WTC11 (cell line): ENCODE measurements around the gene EYA2. TPM values are rescaled to one million over a fixed set of nuclear protein-coding genes. Genes with fewer than 3 reads are reported as not detected.

Experiments
- ATAC-seq: fragments of 200-7000 bp; cut with Tn5 transposase; 2 replicates; pipeline ENCODE4 v1.10.0; 2021; ENCODE audit warnings: mild to moderate bottlenecking, moderate library complexity
- CTCF ChIA-PET: fragments of 300-600 bp; sonication (Branson Sonifier 250); formaldehyde crosslinking; loops from one replicate; lab custom pipeline; 2021; ENCODE audit warnings: antibody characterized with exemption; lab: Charles Lee
- POLR2A ChIA-PET: fragments of 350-600 bp; sonication (Branson Sonifier 250); formaldehyde crosslinking; loops from one replicate; lab custom pipeline; 2021; ENCODE audit warnings: antibody characterized with exemption; lab: Charles Lee
- DNase-seq: peaks from one replicate; pipeline ENCODE4 v3.0.0; 2021; ENCODE audit warnings: low spot score
- H3K27ac Mint-ChIP-seq: 2 replicates; pipeline ENCODE4 v1.8.0; 2021; ENCODE audit warnings: mixed read lengths
- H3K27me3 Mint-ChIP-seq: 2 replicates; pipeline ENCODE4 v1.8.0; 2021; ENCODE audit warnings: low read depth, mild to moderate bottlenecking, moderate library complexity, mixed read lengths
- H3K36me3 Mint-ChIP-seq: 2 replicates; pipeline ENCODE4 v1.8.0; 2021; ENCODE audit warnings: mixed read lengths
- H3K4me1 Mint-ChIP-seq: 2 replicates; pipeline ENCODE4 v1.8.0; 2022; ENCODE audit warnings: mixed read lengths
- H3K4me3 Mint-ChIP-seq: 2 replicates; pipeline ENCODE4 v1.8.0; 2021; ENCODE audit warnings: mild to moderate bottlenecking, moderate library complexity, mixed read lengths
- H3K9me3 Mint-ChIP-seq: 2 replicates; pipeline ENCODE4 v1.8.0; 2021; ENCODE audit warnings: mixed read lengths
- CDX4 ChIP-seq: fragments of 250-450 bp; sonication (Bioruptor Pico); IDR thresholded peaks from 2 replicates; pipeline ENCODE4 v1.9.0; 2021; ENCODE audit warnings: moderate library complexity, mild to moderate bottlenecking, inconsistent platforms, borderline replicate concordance
- CREB1 ChIP-seq: sonication (generic); formaldehyde crosslinking; IDR thresholded peaks from 2 replicates; pipeline ENCODE4 v1.8.0; 2023; ENCODE audit warnings: mild to moderate bottlenecking, missing genetic modification reagents
- CREM ChIP-seq: sonication (generic); formaldehyde crosslinking; IDR thresholded peaks from 2 replicates; pipeline ENCODE4 v1.8.1; 2022; ENCODE audit warnings: mild to moderate bottlenecking, missing genetic modification reagents, moderate library complexity
- GRHL2 ChIP-seq: fragments of 250-450 bp; sonication (Bioruptor Pico); IDR thresholded peaks from 2 replicates; pipeline ENCODE4 v1.8.0; 2022; ENCODE audit warnings: mild to moderate bottlenecking, moderate library complexity; ENCODE audit not compliant: insufficient replicate concordance, severe bottlenecking
- JAZF1 ChIP-seq: fragments of 250-450 bp; sonication (Bioruptor Pico); IDR thresholded peaks from 2 replicates; pipeline ENCODE4 v1.9.0; 2021; ENCODE audit warnings: moderate library complexity, mild to moderate bottlenecking, inconsistent platforms
- KAT7 ChIP-seq: sonication (generic); formaldehyde crosslinking; IDR thresholded peaks from 2 replicates; pipeline ENCODE4 v1.8.1; 2023; ENCODE audit warnings: missing genetic modification reagents, mild to moderate bottlenecking, borderline replicate concordance
- MYBL2 ChIP-seq: sonication (generic); formaldehyde crosslinking; IDR thresholded peaks from 2 replicates; pipeline ENCODE4 v1.8.1; 2023; ENCODE audit warnings: mild to moderate bottlenecking, moderate library complexity, missing genetic modification reagents
- NFE2L1 ChIP-seq: sonication (generic); formaldehyde crosslinking; IDR thresholded peaks from 2 replicates; pipeline ENCODE4 v1.8.1; 2023; ENCODE audit warnings: missing genetic modification reagents
- NR2C2 ChIP-seq: sonication (generic); formaldehyde crosslinking; IDR thresholded peaks from 2 replicates; pipeline ENCODE4 v1.8.0; 2022; ENCODE audit warnings: mild to moderate bottlenecking, missing genetic modification reagents
- PRRX2 ChIP-seq: fragments of 250-450 bp; sonication (Bioruptor Pico); IDR thresholded peaks from 2 replicates; pipeline ENCODE4 v1.8.0; 2021; ENCODE audit warnings: mild to moderate bottlenecking
- SMAD3 ChIP-seq: sonication (generic); formaldehyde crosslinking; IDR thresholded peaks from 2 replicates; pipeline ENCODE4 v1.8.0; 2022; ENCODE audit warnings: missing genetic modification reagents, mild to moderate bottlenecking, borderline replicate concordance
- SP1 ChIP-seq: sonication (generic); formaldehyde crosslinking; conservative IDR thresholded peaks from 2 replicates; pipeline ENCODE4 v1.8.1; 2022; ENCODE audit warnings: missing genetic modification reagents
- TP53 ChIP-seq: sonication (generic); formaldehyde crosslinking; IDR thresholded peaks from 2 replicates; pipeline ENCODE4 v1.8.1; 2023; ENCODE audit warnings: mild to moderate bottlenecking, missing genetic modification reagents
- USF2 ChIP-seq: sonication (generic); formaldehyde crosslinking; IDR thresholded peaks from 2 replicates; pipeline ENCODE4 v1.8.1; 2023; ENCODE audit warnings: mild to moderate bottlenecking, missing genetic modification reagents, moderate library complexity
- ZNF219 ChIP-seq: sonication (generic); formaldehyde crosslinking; IDR thresholded peaks from 2 replicates; pipeline ENCODE4 v1.8.0; 2023; ENCODE audit warnings: missing genetic modification reagents, mild to moderate bottlenecking, borderline replicate concordance
- ZNF425 ChIP-seq: fragments of 250-450 bp; sonication (Bioruptor Pico); conservative IDR thresholded peaks from 2 replicates; pipeline ENCODE4 v1.9.0; 2021; ENCODE audit warnings: mild to moderate bottlenecking
- total RNA-seq: library from RNA; stranded (reverse); gene quantifications from 3 replicates; pipeline ENCODE4 v1.2.3, GENCODE V29; 2021
- TF ChIP-seq, protein P1 (sequence below): sonication (generic); formaldehyde crosslinking; IDR thresholded peaks from 2 replicates; pipeline ENCODE4 v1.8.1; 2023; ENCODE audit warnings: mild to moderate bottlenecking, moderate library complexity, missing genetic modification reagents
- TF ChIP-seq, protein P2 (sequence below): fragments of 250-450 bp; sonication (Bioruptor Pico); IDR thresholded peaks from 2 replicates; pipeline ENCODE4 v1.9.0; 2021; ENCODE audit warnings: mild to moderate bottlenecking
- TF ChIP-seq, protein P3 (sequence below): sonication (generic); formaldehyde crosslinking; IDR thresholded peaks from 2 replicates; pipeline ENCODE4 v1.8.1; 2022; ENCODE audit warnings: missing genetic modification reagents, borderline replicate concordance
- TF ChIP-seq, protein P4 (sequence below): sonication (generic); formaldehyde crosslinking; IDR thresholded peaks from 2 replicates; pipeline ENCODE4 v1.8.0; 2022; ENCODE audit warnings: mild to moderate bottlenecking, missing genetic modification reagents

The EYA2 gene
- total RNA-seq, 1 experiment from 2014 or later, result 1.5 TPM

DNA sequence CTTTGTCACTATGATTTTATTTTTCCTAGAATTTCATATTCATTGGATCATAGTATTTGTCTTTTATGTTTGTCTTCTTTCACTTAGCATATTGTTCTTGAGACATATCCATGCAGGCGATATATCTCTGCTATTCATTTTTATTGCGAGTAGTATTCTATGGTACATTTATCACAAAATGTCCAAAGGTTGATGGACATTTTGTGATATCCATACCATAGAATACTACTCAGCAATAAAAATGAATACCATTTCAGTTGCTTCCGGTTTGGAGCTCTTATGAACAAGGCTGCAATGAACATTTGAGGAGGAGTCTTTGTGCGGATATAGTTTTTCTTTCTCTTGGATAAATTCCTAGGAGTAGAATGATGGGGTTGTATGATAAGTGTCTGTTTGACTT is 28.8 kb upstream of the EYA2 start (continued):
- TF ChIP-seq SP1 (no peak), TP53 (CRISPR knock-in tag) (no peak)

- ChIA-PET CTCF (interaction anchor here (1.6 kb wide), 1 partner anchor 24 kb away, joined by 4 read pairs; no protein-coding TSS in a partner anchor), POLR2A (no interaction called here)
- no peak overlapping the region for H3K27ac Mint-ChIP-seq
- ATAC-seq, result no peak
- peaks cover 4% of the 10 kb centered on the region for H3K36me3 Mint-ChIP-seq
- peaks cover 23% of the 10 kb centered on the region for H3K9me3 Mint-ChIP-seq
- no peak overlapping the region for H3K4me3 Mint-ChIP-seq
- H3K4me1 Mint-ChIP-seq, result peaks cover 13% of the 10 kb centered on the region
- peaks cover 3% of the 10 kb centered on the region; the same call in 1 of the 2 replicates for H3K27me3 Mint-ChIP-seq
- no peak for DNase-seq
- no peak for TF ChIP-seq PRRX2 (CRISPR knock-in tag)
Observed at GRCh38 chr20:46870041-46870440, 24.6 kb upstream of the EYA2 start.

GRCh38 chr20:46872328-46873211 is 22.1 kb upstream of the EYA2 start:
- ATAC-seq (no peak), DNase-seq (no peak)
- Mint-ChIP-seq H3K4me3 (no peak overlapping the region), H3K36me3 (peaks cover 4% of the 10 kb centered on the region), H3K27me3 (peaks cover 3% of the 10 kb centered on the region; the same call in 1 of the 2 replicates), H3K4me1 (peaks cover 12% of the 10 kb centered on the region), H3K27ac (no peak overlapping the region), H3K9me3 (peaks cover 26% of the 10 kb centered on the region)
- POLR2A ChIA-PET, result interaction anchor here (1.0 kb wide), 1 partner anchor 8 kb away, joined by 3 read pairs; no protein-coding TSS in a partner anchor
- CTCF ChIA-PET, result no interaction called here
- no peak for TF ChIP-seq ZNF219 (CRISPR knock-in tag)
- TF ChIP-seq, protein P1, sequence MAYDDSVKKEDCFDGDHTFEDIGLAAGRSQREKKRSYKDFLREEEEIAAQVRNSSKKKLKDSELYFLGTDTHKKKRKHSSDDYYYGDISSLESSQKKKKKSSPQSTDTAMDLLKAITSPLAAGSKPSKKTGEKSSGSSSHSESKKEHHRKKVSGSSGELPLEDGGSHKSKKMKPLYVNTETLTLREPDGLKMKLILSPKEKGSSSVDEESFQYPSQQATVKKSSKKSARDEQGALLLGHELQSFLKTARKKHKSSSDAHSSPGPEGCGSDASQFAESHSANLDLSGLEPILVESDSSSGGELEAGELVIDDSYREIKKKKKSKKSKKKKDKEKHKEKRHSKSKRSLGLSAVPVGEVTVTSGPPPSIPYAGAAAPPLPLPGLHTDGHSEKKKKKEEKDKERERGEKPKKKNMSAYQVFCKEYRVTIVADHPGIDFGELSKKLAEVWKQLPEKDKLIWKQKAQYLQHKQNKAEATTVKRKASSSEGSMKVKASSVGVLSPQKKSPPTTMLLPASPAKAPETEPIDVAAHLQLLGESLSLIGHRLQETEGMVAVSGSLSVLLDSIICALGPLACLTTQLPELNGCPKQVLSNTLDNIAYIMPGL, result no peak
- TF ChIP-seq CDX4 (CRISPR knock-in tag), result no peak
- TF ChIP-seq JAZF1 (CRISPR knock-in tag), result no peak
- TF ChIP-seq MYBL2 (CRISPR knock-in tag), result no peak
- no peak for TF ChIP-seq CREM
- TF ChIP-seq, protein P2, sequence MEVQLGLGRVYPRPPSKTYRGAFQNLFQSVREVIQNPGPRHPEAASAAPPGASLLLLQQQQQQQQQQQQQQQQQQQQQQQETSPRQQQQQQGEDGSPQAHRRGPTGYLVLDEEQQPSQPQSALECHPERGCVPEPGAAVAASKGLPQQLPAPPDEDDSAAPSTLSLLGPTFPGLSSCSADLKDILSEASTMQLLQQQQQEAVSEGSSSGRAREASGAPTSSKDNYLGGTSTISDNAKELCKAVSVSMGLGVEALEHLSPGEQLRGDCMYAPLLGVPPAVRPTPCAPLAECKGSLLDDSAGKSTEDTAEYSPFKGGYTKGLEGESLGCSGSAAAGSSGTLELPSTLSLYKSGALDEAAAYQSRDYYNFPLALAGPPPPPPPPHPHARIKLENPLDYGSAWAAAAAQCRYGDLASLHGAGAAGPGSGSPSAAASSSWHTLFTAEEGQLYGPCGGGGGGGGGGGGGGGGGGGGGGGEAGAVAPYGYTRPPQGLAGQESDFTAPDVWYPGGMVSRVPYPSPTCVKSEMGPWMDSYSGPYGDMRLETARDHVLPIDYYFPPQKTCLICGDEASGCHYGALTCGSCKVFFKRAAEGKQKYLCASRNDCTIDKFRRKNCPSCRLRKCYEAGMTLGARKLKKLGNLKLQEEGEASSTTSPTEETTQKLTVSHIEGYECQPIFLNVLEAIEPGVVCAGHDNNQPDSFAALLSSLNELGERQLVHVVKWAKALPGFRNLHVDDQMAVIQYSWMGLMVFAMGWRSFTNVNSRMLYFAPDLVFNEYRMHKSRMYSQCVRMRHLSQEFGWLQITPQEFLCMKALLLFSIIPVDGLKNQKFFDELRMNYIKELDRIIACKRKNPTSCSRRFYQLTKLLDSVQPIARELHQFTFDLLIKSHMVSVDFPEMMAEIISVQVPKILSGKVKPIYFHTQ (CRISPR knock-in tag), result no peak
- TF ChIP-seq NR2C2 (CRISPR knock-in tag), result no peak
- TF ChIP-seq ZNF425, result no peak
- TF ChIP-seq USF2 (CRISPR knock-in tag), result no peak
- TF ChIP-seq, protein P3, sequence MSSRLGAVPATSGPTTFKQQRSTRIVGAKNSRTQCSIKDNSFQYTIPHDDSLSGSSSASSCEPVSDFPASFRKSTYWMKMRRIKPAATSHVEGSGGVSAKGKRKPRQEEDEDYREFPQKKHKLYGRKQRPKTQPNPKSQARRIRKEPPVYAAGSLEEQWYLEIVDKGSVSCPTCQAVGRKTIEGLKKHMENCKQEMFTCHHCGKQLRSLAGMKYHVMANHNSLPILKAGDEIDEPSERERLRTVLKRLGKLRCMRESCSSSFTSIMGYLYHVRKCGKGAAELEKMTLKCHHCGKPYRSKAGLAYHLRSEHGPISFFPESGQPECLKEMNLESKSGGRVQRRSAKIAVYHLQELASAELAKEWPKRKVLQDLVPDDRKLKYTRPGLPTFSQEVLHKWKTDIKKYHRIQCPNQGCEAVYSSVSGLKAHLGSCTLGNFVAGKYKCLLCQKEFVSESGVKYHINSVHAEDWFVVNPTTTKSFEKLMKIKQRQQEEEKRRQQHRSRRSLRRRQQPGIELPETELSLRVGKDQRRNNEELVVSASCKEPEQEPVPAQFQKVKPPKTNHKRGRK (CRISPR knock-in tag), result no peak
- no peak for TF ChIP-seq TP53 (CRISPR knock-in tag)
- TF ChIP-seq CREB1 (CRISPR knock-in tag), result no peak
- TF ChIP-seq SMAD3 (CRISPR knock-in tag), result no peak
- no peak for TF ChIP-seq GRHL2 (CRISPR knock-in tag)
- TF ChIP-seq, protein P4, sequence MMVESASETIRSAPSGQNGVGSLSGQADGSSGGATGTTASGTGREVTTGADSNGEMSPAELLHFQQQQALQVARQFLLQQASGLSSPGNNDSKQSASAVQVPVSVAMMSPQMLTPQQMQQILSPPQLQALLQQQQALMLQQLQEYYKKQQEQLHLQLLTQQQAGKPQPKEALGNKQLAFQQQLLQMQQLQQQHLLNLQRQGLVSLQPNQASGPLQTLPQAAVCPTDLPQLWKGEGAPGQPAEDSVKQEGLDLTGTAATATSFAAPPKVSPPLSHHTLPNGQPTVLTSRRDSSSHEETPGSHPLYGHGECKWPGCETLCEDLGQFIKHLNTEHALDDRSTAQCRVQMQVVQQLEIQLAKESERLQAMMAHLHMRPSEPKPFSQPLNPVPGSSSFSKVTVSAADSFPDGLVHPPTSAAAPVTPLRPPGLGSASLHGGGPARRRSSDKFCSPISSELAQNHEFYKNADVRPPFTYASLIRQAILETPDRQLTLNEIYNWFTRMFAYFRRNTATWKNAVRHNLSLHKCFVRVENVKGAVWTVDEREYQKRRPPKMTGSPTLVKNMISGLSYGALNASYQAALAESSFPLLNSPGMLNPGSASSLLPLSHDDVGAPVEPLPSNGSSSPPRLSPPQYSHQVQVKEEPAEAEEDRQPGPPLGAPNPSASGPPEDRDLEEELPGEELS (CRISPR knock-in tag), result no peak
- TF ChIP-seq KAT7, result no peak
- no peak for TF ChIP-seq NFE2L1 (CRISPR knock-in tag)
